Psoas muscle (tissue), 8 donors: Measurements from ENCODE around the gene MORN1. TPM values are rescaled to one million over a fixed set of nuclear protein-coding genes. Genes with fewer than 3 reads are reported as not detected.

ENCODE experiments used
- ATAC-seq, 4 donors: fragments of 200-7000 bp; cut with Tn5 transposase; one replicate each; pipeline ENCODE4 v1.9.1; 2020; ENCODE audit warnings: moderate library complexity in 3 of 4, mild to moderate bottlenecking in 2 of 4
- DNase-seq, 2 donors: peaks; one replicate each; pipeline ENCODE4 v3.0.0-alpha.2; 2020
- H3K27ac ChIP-seq: fragments of 200-600 bp; one replicate; pipeline ENCODE4 v1.8.0; 2022
- H3K27me3 ChIP-seq, 3 donors: fragments of 200-600 bp in 1 of 3; one replicate each; pipeline versions ENCODE4 v1.6.1 to v1.8.0; 2013 to 2022; ENCODE audit warnings: low read length in 2 of 3, mild to moderate bottlenecking in 2 of 3, moderate library complexity in 1 of 3; ENCODE audit not compliant: insufficient read depth in 3 of 3
- H3K36me3 ChIP-seq, 2 donors: fragments of 200-600 bp in 1 of 2; one replicate each; pipeline versions ENCODE4 v1.6.1 to v1.8.0; 2013 to 2022; ENCODE audit warnings: low read depth in 1 of 2, mild to moderate bottlenecking in 1 of 2, moderate library complexity in 1 of 2; ENCODE audit not compliant: insufficient read depth in 1 of 2
- H3K4me1 ChIP-seq: fragments of 200-600 bp; one replicate; pipeline ENCODE4 v1.8.0; 2022
- H3K4me3 ChIP-seq: fragments of 200-600 bp; one replicate; pipeline ENCODE4 v1.8.0; 2022; ENCODE audit warnings: mild to moderate bottlenecking
- H3K9me3 ChIP-seq: fragments of 200-600 bp; one replicate; pipeline ENCODE4 v1.8.0; 2022
- CTCF ChIP-seq: fragments of 200-600 bp; IDR thresholded peaks from one replicate; pipeline ENCODE4 v1.8.0; 2022; ENCODE audit warnings: antibody characterized with exemption
- WGBS, 3 donors: extraction: QIAGEN DNeasy Blood & Tissue Kit; methylation state at CpG; one replicate each; pipeline versions ENCODE4 v1.1.6 to v1.1.7; 2013; 5-methylcytosine and 5-hydroxymethylcytosine counted together
- intact Hi-C, 2 donors: fragments of 100-400 bp; cut with DNase I; formaldehyde crosslinking; loops; one replicate each; pipeline versions ENCODE4 v1.11.0 to v1.14.2; 2022
- polyA plus RNA-seq, 3 donors: library from polyadenylated mRNA; stranded (reverse); fragments of 200-250 nt; gene quantifications; one replicate each; pipeline ENCODE4 v1.2.3, GENCODE V29; 2013
- total RNA-seq, 4 donors: library from RNA; stranded (reverse); fragmentation: NEBNext Ultra II Directional in 2 of 4; extraction: Animal tissue kit (Norgen Biotek cat#: 25700) in 2 of 4; gene quantifications; one replicate each; pipeline versions ENCODE4 v1.2.1 to v1.2.4, GENCODE V29; 2021 to 2023
- donor health status: healthy with polysubstance abuse.
- donor health status: DM: no; HTN: no; CAD: no; lungs with moderate emphysema.
- donor health status: Bipolar disorder and iron deficiency.
- donor health status: healthy.
- donor health status: DM: yes; HTN: yes; CAD: no.
- donor health status: DM: no; HTN: no; CAD: no.
- donor health status: DM: no; HTN: no; CAD: no.
- donor health status: DM: yes; HTN: yes; CAD: no.

The MORN1 gene
- total and polyA plus RNA-seq, 7 donors = 1.2 to 7.3 (median 4.2) TPM

GRCh38 chr1:2430592-2430973, 39.2 kb upstream of the MORN1 start:
- H3K4me1 ChIP-seq = no peaks in the 10 kb centered on the region
- no peak for DNase-seq
- no peaks in the 10 kb centered on the region for H3K36me3 ChIP-seq
- H3K4me3 ChIP-seq = no peak overlapping the region
- TF ChIP-seq CTCF = no peak
- no peaks in the 10 kb centered on the region for H3K9me3 ChIP-seq
- H3K27ac ChIP-seq = no peak overlapping the region
- ATAC-seq = no peak
- intact Hi-C loops = no loop called here
- 57 to 59% (median 59%) methylated on average over 10 of the region's 10 CpGs for WGBS, 3 donors
- peaks cover 0 to 73% (median 23%) of the 10 kb centered on the region in 3 donors for H3K27me3 ChIP-seq

GRCh38 chr1:2429780-2430591, 38.6 kb upstream of the MORN1 start:
- Histone ChIP-seq H3K4me3 (no peak overlapping the region), H3K4me1 (no peaks in the 10 kb centered on the region), H3K36me3 (no peaks in the 10 kb centered on the region), H3K27me3 (peaks cover 0 to 68% (median 23%) of the 10 kb centered on the region in 3 donors), H3K9me3 (no peaks in the 10 kb centered on the region), H3K27ac (no peak overlapping the region)
- no peak for DNase-seq
- no peak for ATAC-seq
- TF ChIP-seq CTCF = no peak
- intact Hi-C loops = no loop called here
- WGBS, 3 donors = 69 to 72% (median 69%) methylated on average over 19 to 20 of the region's 20 CpGs

- no peak for TF ChIP-seq CTCF
- DNase-seq = no peak
- Histone ChIP-seq H3K27me3 (peaks cover 0 to 53% (median 23%) of the 10 kb centered on the region in 3 donors), H3K36me3 (no peaks in the 10 kb centered on the region), H3K4me1 (no peaks in the 10 kb centered on the region), H3K27ac (no peak overlapping the region), H3K4me3 (no peak overlapping the region), H3K9me3 (no peaks in the 10 kb centered on the region)
- 78 to 87% (median 85%) methylated on average over 27 to 28 of the region's 28 CpGs for WGBS, 3 donors
- intact Hi-C loops = no loop called here
- no peak for ATAC-seq
Observed at GRCh38 chr1:2428490-2428889, 37.1 kb upstream of the MORN1 start.

- intact Hi-C loops = no loop called here
- DNase-seq (no peak), ATAC-seq (no peak)
- 67 to 71% (median 71%) methylated on average over 10 of the region's 10 CpGs for WGBS, 3 donors
- no peaks in the 10 kb centered on the region for H3K36me3 ChIP-seq
- no peak overlapping the region for H3K27ac ChIP-seq
- H3K4me3 ChIP-seq = no peak overlapping the region
- no peaks in the 10 kb centered on the region for H3K9me3 ChIP-seq
- TF ChIP-seq CTCF = no peak
- H3K27me3 ChIP-seq = peaks cover 0 to 50% (median 22%) of the 10 kb centered on the region in 3 donors
- H3K4me1 ChIP-seq = no peaks in the 10 kb centered on the region
Observed at GRCh38 chr1:2427976-2428375, 36.6 kb upstream of the MORN1 start.
